ENCODE data around the gene LRRC14B.

DNA sequence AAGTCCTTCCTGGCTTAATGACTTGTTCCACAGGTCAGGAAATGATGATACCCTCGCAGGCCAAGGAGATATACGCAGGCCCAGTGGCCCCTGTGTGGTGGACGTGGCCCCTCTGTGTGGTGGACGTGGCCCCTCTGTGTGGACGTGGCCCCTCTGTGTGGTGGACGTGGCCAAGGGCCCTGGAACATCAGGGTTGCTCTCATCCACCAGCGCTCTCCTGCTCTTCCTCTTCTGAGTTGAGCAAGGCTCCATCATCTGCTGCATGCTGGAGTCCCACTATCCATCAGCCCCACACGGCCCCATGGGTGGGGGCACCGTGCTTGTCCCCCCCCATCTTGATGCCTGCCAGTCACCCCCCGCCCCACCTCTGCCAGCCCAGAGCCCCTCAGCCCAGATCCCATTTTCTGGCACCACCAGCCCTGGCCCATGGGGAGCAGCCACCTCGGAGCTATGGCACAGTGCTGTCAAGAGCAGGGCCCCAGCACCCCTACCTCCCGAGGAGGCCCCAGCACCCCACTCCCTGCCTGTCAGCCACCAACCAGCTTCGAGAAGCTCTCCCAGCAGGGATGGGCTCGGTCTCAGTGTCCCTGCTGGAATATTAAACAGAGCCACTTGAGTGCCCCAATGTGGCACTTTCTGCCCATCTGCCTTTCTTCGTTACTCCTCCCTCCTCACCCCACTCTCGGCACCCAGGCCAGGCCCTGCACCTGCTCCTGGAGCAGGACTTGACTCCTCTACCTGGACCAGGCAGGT is 8.1 kb downstream of the LRRC14B start:
- TF ChIP-seq, protein P1, sequence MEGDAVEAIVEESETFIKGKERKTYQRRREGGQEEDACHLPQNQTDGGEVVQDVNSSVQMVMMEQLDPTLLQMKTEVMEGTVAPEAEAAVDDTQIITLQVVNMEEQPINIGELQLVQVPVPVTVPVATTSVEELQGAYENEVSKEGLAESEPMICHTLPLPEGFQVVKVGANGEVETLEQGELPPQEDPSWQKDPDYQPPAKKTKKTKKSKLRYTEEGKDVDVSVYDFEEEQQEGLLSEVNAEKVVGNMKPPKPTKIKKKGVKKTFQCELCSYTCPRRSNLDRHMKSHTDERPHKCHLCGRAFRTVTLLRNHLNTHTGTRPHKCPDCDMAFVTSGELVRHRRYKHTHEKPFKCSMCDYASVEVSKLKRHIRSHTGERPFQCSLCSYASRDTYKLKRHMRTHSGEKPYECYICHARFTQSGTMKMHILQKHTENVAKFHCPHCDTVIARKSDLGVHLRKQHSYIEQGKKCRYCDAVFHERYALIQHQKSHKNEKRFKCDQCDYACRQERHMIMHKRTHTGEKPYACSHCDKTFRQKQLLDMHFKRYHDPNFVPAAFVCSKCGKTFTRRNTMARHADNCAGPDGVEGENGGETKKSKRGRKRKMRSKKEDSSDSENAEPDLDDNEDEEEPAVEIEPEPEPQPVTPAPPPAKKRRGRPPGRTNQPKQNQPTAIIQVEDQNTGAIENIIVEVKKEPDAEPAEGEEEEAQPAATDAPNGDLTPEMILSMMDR (IDR thresholded peaks at IDR 0.05) = no peak
- TF ChIP-seq POLR2A (IDR thresholded peaks at IDR 0.05) = no peak
